NCI-H345 treated with DMSO at 0.1 percent for 48 hours (cell line): Measurements from ENCODE around the gene DCC.

Experiments
- DNase-seq: peaks from one replicate; lab custom pipeline; 2025; ENCODE audit not compliant: unreplicated experiment; lab: John Stamatoyannopoulos, UW

The DCC gene

DNA sequence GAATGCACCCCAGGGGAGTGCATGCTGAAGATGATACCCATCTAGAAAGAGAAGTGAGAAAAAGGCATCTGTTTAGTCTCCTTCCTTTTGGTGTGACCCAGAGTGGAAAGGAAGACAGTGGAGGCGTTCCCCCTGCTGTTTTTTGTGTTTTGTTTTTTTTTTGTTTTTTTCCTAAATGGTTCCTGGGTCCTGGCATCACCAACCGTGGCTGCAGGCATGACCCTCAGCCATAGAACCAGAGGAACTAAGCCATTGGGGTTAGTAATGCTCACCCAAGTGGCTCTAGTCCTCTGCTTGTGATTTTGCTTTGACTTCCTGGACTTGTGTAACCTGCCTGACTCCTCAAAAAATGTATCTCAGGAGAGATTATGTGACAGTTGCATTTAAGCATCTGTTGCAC, 451.3 kb downstream of the DCC start:
- DNase-seq, result no peak

DNA sequence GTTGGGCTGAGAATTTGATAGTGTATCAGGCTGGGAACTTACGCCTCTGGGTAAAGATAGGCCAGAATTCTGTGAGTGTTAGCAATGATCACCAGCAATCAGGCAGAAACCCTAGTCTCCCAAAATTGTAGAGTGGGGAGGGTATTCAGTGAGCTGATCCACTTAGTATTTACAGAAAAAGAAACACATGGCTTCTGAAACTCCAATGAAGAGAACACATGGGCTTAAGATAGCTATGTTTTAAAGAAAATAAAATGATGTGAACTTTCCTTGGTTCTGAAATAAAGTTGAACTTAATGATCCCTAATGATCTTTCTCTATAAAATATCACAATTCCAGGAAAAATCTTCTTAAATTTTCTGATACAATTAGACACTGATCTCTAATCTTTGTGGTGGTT, 472.8 kb downstream of the DCC start:
- DNase-seq, result no peak

DNA sequence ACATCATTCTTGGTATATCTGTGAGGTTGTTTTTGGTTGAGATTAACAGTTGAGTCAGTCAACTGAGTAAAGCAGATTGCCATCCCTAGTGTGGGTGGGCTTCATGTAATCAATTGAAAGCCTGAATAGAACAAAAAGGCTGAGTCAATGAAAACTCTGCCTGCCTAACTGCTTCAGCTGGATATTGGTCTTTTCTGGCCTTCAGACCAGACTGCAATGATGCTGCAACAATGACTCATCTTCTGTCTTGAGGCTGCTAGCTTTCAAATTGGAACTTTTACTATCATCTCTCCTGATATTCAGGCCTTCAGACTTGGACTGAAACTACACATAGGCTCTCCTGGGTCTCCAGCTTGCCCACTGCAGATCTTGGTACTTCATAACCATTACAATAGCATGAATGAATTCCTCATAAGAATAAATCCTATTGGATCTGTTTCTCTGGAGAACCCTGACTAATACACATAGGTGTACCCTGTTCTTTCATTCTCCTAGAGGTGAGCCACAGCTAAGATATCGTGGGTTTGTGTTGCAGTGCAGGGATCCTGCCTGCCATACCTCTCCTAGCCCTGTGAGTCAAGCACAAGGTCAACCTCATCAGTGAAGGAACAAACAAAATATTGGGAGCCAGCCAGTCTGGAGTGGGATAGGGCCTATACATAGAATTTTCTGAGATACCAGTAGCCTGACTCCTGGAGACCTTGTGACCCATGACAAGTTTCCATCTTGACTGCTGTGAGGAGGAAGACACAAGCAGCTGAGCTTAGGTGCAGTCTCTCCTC, 473.8 kb downstream of the DCC start:
- DNase-seq, result no peak

DNA sequence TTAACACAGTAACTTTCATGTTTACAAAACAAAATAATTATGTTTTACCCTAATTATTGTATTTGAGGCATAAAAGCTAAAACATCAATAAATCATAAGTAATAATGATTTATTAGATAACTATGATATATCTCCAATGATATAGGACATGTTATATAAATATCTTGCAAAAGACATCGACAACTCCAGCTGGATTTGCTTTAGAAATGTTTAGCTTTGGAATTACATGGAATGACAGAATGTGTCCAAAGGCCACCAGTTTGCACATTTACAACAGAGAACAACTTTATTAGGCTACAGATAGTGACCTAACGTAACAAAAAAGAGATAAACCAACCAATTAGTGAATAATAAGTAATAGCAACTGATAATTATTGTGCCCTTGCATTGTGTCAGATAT, 475.7 kb downstream of the DCC start:
- no peak for DNase-seq

DNA sequence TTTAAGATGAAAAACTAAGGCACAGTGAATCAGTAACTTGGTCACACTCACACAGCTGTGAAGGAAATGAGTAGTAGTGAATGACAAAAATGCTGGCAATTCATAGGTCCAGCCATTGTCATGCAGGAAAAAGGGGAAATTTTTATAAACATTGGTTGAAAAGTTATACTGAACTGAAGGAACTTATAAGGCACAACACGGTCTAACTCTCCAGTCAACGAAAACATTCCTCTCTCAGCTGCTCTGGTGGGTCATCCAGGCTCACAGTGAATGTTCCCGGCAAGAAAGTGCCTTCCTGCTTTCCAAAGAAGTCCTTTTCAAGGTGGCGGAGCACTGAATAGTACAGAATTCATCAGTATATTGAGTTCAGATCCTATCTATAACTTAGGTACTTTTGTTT, 476.1 kb downstream of the DCC start:
- DNase-seq, result no peak

DNA sequence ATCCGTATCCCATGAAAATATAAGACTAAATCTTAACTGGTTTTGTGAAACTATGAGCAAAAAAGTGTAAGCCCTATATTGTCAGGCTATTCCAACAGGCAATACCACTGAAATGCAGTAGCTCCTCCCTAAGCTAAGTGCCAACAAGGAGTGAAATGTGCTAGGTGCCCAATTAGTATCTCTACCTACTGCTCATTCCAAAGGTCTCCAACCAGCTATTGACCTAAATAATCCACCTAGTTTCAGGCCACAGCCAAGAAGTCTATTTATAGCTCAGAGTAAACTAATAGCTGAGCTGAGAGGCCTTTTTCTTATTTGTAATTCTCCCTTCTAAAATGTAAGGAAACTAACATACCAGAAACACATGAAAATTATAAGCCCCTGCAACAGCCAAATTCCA, 482.2 kb downstream of the DCC start:
- DNase-seq, result no peak

DNA sequence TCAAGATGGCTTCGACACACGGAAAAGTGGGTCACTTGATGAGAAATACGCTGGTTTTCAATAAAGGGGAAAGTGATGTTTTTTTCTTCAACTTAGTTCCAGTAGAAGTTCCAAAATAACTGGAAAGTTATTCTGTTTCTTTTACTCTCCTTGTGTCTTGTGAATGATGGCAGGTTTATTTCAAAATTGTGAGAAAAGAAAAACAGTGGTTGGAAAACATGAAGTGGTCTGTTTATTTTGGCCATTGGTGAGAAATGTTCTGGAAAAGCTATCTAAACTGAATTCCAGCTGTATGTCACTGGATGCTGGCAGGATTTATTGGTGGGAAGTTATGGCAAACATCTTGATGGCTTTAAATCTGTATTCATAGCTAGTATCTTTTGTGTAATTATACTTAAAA, 484.1 kb downstream of the DCC start:
- no peak for DNase-seq

DNA sequence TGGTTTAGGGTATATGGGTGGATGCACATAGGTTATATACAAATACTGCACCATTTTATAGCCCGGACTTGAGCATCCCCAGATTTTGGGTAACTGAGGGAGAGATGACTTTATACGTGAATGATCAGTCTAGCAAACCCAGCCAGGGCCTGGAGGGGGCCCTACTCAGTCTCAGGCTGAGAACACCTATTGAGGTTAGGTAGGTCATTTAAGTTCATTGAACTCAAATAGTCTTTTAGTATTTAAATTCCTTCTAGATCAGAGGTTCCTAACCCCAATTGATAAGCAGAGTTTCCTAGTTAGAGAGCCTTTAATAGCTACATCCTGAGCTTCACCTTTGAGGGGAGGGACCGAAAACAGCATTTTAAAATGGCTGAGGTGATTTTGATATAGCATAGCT, 487.0 kb downstream of the DCC start:
- no peak for DNase-seq

DNA sequence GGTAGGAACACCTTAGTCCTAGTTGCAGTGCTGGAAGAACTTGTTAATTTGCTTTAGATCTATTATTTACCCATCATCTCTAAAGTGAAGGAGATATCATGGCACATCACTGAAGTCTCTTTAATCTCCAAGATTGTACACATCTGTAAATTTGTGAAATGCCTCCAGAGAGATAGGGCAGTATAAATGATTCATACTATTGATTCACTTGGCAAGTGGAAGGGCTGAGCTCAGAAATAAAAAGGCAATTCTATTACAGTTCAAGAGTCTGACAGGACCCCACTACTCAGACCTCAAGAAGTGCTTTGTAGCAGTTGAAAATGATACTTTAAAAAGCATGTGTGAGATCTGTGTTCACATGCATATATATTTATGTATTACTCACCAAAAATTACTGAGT, 489.3 kb downstream of the DCC start:
- no peak for DNase-seq

DNA sequence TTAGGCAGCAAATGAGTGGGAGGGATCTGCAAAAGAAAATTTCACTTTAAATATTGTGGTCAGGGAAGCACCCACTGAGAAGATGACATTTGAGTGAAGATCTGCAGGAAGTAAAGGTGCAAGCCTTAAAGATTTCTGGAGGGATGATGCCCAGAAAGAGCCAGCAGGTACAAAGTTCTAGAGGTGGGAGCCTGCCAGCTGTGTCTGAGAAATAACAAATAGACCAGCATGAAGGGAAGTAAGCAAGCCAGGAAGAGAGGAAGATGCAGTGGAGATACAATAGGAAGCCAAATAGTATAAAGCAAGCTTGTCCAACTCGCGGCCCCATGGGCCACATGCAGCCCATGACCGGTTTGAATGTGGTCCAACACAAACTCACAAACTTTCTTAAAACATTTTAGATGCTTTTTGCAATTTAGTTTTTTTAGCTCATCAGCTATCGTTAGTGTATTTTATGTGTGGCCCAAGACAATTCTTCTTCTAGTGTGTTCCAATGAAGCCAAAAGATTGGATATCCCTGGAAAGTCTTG, 489.9 kb downstream of the DCC start:
- no peak for DNase-seq

DNA sequence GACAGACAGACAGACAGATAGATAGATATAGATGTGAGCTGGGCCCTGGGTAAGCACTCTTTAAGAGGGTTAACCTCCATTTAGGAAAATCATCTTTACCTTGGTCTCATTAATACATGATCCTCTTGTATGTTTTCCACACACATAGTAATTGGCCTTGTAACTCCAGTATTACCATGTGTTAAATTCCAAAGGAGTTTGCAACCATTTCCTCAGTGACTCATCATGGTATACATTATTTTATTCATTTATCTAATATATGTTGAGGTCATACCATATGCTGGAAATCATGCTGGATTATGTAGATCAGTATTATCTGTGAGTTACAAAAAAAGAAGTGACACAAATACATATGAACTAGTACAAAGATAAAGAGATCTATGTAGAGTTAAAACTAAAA, 504.3 kb downstream of the DCC start:
- DNase-seq, result no peak

DNA sequence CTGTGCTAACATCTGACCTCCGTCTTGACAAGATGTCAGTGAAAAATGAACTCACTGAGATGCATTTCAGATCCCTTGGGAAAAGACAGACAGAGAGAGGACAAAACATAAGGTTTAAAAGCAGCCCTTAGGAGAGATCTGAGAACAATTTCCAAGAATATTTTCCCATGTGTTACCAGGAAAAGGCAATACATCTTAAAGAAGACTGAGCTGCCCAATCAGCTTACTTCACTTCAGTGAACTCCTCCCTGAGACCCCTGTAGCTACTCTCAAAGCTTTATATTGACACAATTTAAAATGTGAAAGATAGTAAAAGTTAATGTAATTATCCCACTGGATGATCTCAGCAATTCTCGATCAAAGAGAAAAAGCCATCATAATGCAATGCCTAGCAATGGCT, 505.0 kb downstream of the DCC start:
- DNase-seq, result no peak

DNA sequence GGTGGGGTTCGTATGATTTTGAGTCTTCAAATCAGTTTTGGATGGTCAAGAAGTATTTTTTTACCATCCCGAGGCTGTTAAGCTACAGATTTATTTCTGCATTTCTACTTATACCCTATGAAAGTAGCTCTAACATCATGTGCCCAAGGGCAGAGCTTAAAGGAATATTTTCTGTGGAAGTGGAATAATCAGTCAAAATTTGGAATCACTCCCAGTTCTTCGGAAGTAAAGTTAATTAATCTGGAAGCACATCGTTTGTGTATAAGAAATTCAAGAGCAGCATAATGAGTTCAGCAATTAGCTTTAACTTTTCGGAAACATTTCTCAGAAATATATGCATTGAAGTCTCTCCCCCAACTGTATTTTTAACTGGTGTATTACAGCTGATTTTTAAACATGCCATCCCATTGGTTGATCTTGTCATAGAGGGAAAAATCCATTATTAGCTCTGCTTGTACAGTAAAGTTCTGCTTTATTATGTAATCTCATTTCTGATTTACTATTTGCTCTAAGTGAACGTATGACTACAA, 510.1 kb downstream of the DCC start:
- DNase-seq, result no peak

DNA sequence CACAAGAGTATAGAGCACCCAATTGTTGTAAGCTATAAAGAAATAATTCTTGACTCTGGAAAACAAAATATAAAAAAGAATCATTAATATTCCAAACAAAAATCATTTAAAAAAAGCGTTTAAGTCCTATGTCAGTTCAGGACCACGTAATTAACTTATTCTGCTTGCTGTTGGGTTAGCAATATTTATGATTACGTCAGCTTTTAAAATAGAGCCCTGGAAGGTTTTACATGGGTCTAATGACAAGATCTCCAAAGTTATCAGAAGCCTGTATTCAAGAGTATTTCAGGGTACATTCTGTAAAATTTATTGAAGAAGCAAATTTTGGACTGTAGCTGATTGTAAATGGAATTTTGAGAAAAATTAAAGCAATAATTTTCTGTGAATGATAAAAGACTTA, 521.6 kb downstream of the DCC start:
- DNase-seq, result no peak

DNA sequence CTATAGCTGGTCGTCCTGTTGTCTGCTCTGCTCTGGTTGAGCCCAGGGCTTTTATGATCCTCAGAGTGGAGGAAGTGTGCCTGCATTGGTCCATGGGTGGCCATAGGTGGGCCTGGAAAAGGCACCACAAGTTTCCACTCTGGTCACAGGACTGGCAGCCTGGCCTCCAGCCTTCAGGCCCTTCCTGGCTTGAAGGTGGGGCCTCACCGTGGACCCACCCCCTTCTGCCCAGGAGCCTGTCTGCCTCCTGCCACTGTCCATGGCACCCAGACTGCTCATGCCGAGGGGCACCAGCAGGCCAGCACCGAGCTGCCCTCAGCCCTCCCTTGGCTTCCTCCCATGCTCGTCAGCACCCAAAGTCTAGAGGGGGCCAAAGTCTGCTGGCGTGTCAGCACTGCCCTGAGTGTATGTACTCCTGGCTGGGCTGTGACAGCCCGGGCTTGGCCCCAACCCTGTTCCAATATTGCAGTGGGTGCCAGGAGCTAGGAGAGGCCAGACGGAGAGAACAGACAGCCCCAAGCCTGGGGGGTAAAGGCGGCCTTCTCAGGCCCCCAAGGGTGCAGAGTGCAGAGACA, 529.4 kb downstream of the DCC start:
- no peak for DNase-seq

DNA sequence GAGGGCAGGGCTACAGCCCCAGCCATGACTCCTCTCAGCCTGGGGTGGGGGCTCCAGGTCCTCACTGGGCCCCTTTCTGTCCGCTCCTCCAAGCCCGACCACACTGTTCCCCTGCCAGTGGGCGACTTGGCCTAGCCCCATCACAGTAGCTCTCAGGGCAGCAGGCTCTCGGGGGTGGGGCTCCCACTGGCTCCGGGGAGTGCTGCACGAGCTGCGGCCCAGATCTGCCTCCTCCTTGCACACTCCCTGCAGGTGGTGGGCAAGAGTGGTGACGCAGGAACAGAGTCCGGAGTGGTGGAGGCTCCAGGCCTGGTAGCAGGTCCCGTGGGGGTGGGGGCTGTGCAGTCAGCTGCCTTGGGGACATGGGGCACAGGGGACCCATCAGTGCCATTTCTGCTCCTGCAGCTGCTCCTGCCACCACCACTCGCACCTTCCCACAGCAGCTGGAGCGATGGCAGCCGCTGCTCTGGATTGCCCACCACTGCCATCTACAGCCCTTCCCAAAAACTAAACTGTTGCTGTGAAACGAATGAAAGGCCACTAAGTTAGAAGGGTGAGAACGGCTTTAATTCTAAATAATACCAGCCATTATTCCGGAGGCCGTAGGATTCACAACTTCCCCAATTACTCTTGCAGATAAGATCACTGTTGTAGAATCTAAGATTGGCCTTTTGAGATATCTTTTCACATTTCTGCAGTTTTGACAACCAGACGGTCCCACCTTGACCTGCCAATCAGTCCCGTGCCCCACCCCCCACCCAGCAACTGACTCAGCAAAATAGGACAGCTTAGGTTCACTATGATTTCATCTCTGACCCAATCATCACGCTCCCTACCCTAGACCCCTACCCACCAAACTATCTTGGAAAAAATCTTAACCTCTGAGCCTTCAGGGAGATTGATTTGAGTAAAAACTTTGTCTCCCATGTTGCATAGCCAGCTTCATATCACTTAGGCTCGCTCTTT, 530.2 kb downstream of the DCC start:
- DNase-seq, result no peak

DNA sequence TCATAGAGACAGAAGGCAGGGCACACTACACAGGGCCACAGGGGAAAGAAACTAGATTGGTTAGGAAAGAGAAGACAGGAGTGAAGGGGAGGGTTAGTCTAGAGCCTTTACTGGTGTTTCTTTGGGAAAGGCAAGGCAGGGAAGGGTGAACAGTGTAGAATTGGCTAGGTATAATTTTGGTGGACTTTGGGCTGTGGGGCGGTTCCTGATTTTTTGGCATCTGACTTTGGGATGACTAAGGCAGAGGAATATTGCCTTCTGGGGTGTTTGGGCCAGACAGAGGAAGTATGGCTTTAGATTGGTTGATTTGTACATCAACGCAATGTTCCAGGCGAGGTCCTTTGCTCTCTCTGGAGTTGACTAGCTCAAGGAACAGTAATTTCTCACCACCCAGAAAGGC, 534.8 kb downstream of the DCC start:
- DNase-seq, result no peak

DNA sequence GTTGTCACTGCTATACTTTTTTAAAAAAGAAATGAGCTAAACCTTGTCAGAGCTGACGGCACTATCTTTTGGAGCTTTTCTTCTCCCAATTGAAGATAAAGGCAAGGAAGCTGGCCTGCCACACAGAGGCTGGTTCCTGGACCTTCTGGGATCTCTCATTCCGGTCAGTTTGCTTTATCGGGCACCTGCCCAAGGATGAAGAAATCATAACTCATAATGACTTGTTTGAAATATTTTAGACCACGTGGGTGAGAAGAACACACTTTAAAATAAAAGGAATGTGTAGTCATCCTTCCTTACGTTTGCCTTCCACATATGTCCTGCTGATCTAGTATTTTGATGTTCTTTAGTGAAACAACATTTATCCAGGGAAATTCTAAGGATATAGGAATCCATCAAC, 535.7 kb downstream of the DCC start:
- DNase-seq, result no peak

DNA sequence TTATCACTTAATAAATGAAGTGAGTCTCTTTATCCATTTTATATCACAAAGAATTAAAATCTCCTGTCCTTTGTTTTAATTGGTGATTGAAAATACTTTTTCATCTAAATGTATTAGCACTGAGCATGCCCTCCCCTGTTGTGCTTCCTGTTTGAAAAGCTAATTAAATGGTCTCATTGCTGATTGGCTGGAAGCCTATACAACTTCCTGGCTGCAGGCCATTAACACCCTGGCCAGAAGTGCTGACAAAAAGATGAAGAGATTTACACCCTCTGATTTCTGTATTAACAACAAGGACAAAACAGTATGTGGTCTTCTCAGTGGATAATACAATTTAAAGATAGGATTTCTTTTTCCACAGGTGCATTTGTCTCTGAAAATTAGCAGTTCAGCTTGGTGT, 548.0 kb downstream of the DCC start:
- DNase-seq, result no peak

DNA sequence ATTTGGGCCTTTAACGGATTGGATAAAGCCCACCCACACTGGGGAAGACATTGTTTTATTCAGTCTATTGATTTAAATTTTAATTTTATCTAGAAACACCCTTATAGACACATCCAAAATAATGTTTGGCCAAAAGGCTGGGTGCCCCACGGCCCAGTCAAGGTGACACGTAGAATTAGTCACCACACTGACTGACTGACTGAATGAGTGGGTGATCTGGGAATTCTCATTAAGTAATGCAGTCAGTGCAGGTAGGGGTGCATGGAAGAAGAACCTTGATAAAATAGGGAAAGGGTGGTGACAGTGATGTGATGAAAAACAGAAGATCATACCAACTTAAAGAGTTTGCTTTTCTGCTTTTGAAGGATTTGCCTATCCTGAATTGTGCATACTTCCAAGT, 554.8 kb downstream of the DCC start:
- no peak for DNase-seq
